ENCODE data around the gene TMEM154. TPM values are rescaled to one million over a fixed set of nuclear protein-coding genes. Genes with fewer than 3 reads are reported as not detected.

Gene TMEM154
- total RNA-seq, 1 donor, result 1.8 TPM

- H3K4me1 ChIP-seq (ENCODE audit: insufficient read depth, low read length), result no peaks in the 10 kb centered on the region
- DNase-seq (ENCODE audit: insufficient read length, low spot score, missing footprints), result peak; percentile 65
Observed at GRCh38 chr4:152634110-152634760, 45.6 kb downstream of the TMEM154 start.

GRCh38 chr4:152633118-152633517 lies 46.7 kb downstream of the TMEM154 start:
- no peak overlapping the region for H2AFZ ChIP-seq (ENCODE audit: low read length)
- no peaks in the 10 kb centered on the region for H3K4me1 ChIP-seq (ENCODE audit: insufficient read depth, low read length)
- no peak overlapping the region for H3K4me2 ChIP-seq (ENCODE audit: insufficient read depth, low read length)
- H3K27me3 ChIP-seq (ENCODE audit: insufficient read depth, low read length), result no peaks in the 10 kb centered on the region
- TF ChIP-seq CTCF (IDR thresholded peaks at IDR 0.05; ENCODE audit: extremely low read depth, low read depth, low read length), result no peak
- DNase-seq (ENCODE audit: insufficient read length, low spot score, missing footprints), result no peak
- no peaks in the 10 kb centered on the region for H4K20me1 ChIP-seq (ENCODE audit: insufficient read depth, low read length)
- H3K9me3 ChIP-seq (ENCODE audit: low read depth, low read length), result no peaks in the 10 kb centered on the region
- no peaks in the 10 kb centered on the region for H3K36me3 ChIP-seq (ENCODE audit: insufficient read depth, low read length)
- H3K4me3 ChIP-seq (ENCODE audit: insufficient read depth, low read length), result no peak overlapping the region
- H3K79me2 ChIP-seq (ENCODE audit: insufficient read depth, low read length), result no peaks in the 10 kb centered on the region
- no peak overlapping the region for H3K27ac ChIP-seq (ENCODE audit: low read depth, low read length)

More at GRCh38 chr4:152634110-152634760, 45.6 kb downstream of the TMEM154 start:
- no peaks in the 10 kb centered on the region for H3K27me3 ChIP-seq (ENCODE audit: insufficient read depth, low read length)
- no peak for TF ChIP-seq CTCF (IDR thresholded peaks at IDR 0.05; ENCODE audit: extremely low read depth, low read depth, low read length)
- no peak overlapping the region for H3K27ac ChIP-seq (ENCODE audit: low read depth, low read length)
- H3K4me3 ChIP-seq (ENCODE audit: insufficient read depth, low read length), result no peak overlapping the region
- H3K36me3 ChIP-seq (ENCODE audit: insufficient read depth, low read length), result no peaks in the 10 kb centered on the region
- H3K79me2 ChIP-seq (ENCODE audit: insufficient read depth, low read length), result no peaks in the 10 kb centered on the region
- H4K20me1 ChIP-seq (ENCODE audit: insufficient read depth, low read length), result no peaks in the 10 kb centered on the region
- no peak overlapping the region for H3K4me2 ChIP-seq (ENCODE audit: insufficient read depth, low read length)
- no peaks in the 10 kb centered on the region for H3K9me3 ChIP-seq (ENCODE audit: low read depth, low read length)
- H2AFZ ChIP-seq (ENCODE audit: low read length), result no peak overlapping the region

- Histone ChIP-seq H3K27ac (ENCODE audit: low read depth, low read length) (no peak overlapping the region), H3K4me1 (ENCODE audit: insufficient read depth, low read length) (no peaks in the 10 kb centered on the region), H3K9me3 (ENCODE audit: low read depth, low read length) (no peaks in the 10 kb centered on the region), H3K4me3 (ENCODE audit: insufficient read depth, low read length) (no peak overlapping the region), H3K27me3 (ENCODE audit: insufficient read depth, low read length) (no peaks in the 10 kb centered on the region), H3K79me2 (ENCODE audit: insufficient read depth, low read length) (no peaks in the 10 kb centered on the region), H3K36me3 (ENCODE audit: insufficient read depth, low read length) (no peaks in the 10 kb centered on the region), H2AFZ (ENCODE audit: low read length) (no peak overlapping the region), H4K20me1 (ENCODE audit: insufficient read depth, low read length) (no peaks in the 10 kb centered on the region), H3K4me2 (ENCODE audit: insufficient read depth, low read length) (no peak overlapping the region)
- TF ChIP-seq CTCF (IDR thresholded peaks at IDR 0.05; ENCODE audit: extremely low read depth, low read depth, low read length), result no peak
- no peak for DNase-seq (ENCODE audit: insufficient read length, low spot score, missing footprints)
Observed at GRCh38 chr4:152630324-152630723, 49.5 kb downstream of the TMEM154 start.

- TF ChIP-seq CTCF (IDR thresholded peaks at IDR 0.05; ENCODE audit: extremely low read depth, low read depth, low read length), result no peak
- Histone ChIP-seq H3K4me1 (ENCODE audit: insufficient read depth, low read length) (no peaks in the 10 kb centered on the region), H3K27ac (ENCODE audit: low read depth, low read length) (no peak overlapping the region), H3K79me2 (ENCODE audit: insufficient read depth, low read length) (no peaks in the 10 kb centered on the region), H3K36me3 (ENCODE audit: insufficient read depth, low read length) (no peaks in the 10 kb centered on the region), H3K4me2 (ENCODE audit: insufficient read depth, low read length) (no peak overlapping the region), H3K9me3 (ENCODE audit: low read depth, low read length) (no peaks in the 10 kb centered on the region), H3K4me3 (ENCODE audit: insufficient read depth, low read length) (no peak overlapping the region), H4K20me1 (ENCODE audit: insufficient read depth, low read length) (no peaks in the 10 kb centered on the region), H3K27me3 (ENCODE audit: insufficient read depth, low read length) (no peaks in the 10 kb centered on the region), H2AFZ (ENCODE audit: low read length) (no peak overlapping the region)
- DNase-seq (ENCODE audit: insufficient read length, low spot score, missing footprints), result no peak
Observed at GRCh38 chr4:152629908-152630307, 49.9 kb downstream of the TMEM154 start.
